Fibroblast of skin of right quadriceps (primary cell): ENCODE data around the gene METTL3.

Experiments used
- DNase-seq: peaks from one replicate; pipeline ENCODE4 v3.0.0-alpha.2; 2013

Gene METTL3

GRCh38 chr14:21526672-21527317, 15.7 kb upstream of the METTL3 start:
- no peak for DNase-seq

GRCh38 chr14:21525962-21526671, 15.0 kb upstream of the METTL3 start, which contains the start of gene SALL2:
SALL2 (minus strand) TSS chr14:21526346; CDS start chr14:21526127, 219 bp downstream.
- peak; percentile 70 for DNase-seq

GRCh38 chr14:21525571-21525961, 14.4 kb upstream of the METTL3 start:
- DNase-seq, result peak; percentile 25

GRCh38 chr14:21524575-21525490, 13.7 kb upstream of the METTL3 start:
- DNase-seq, result no peak

GRCh38 chr14:21523203-21523602, 12.1 kb upstream of the METTL3 start:
- no peak for DNase-seq

- peak; percentile 68 for DNase-seq
These were observed 10.4 kb upstream of the METTL3 start for GRCh38 chr14:21521501-21521900.

GRCh38 chr14:21520767-21521166, 9.6 kb upstream of the METTL3 start:
- DNase-seq, result no peak

GRCh38 chr14:21518725-21519124, 7.6 kb upstream of the METTL3 start:
- no peak for DNase-seq

- no peak for DNase-seq
These were observed 3.2 kb upstream of the METTL3 start for GRCh38 chr14:21514341-21514740.

GRCh38 chr14:21509432-21510143, 1.6 kb downstream of the METTL3 start:
- no peak for DNase-seq

- no peak for DNase-seq
These were observed 4.6 kb downstream of the METTL3 start for GRCh38 chr14:21506557-21506956.

GRCh38 chr14:21505012-21505553, 6.1 kb downstream of the METTL3 start:
- DNase-seq, result no peak

- no peak for DNase-seq
These were observed 7.8 kb downstream of the METTL3 start for GRCh38 chr14:21503376-21503775.

- DNase-seq, result no peak
These were observed 9.6 kb downstream of the METTL3 start for GRCh38 chr14:21501568-21501967.

- peak; percentile 37 for DNase-seq
These were observed 12.3 kb downstream of the METTL3 start for GRCh38 chr14:21498540-21499526.

- DNase-seq, result no peak
These were observed 14.7 kb downstream of the METTL3 start for GRCh38 chr14:21496453-21496852.

GRCh38 chr14:21494902-21495762, 16.0 kb downstream of the METTL3 start:
- DNase-seq, result peak; percentile 40

- DNase-seq, result peak; percentile 77
These were observed 24.5 kb downstream of the METTL3 start for GRCh38 chr14:21486640-21487087.

GRCh38 chr14:21476925-21477681, 34.0 kb downstream of the METTL3 start, which contains the start of the genes RAB2B and TOX4:
RAB2B (minus strand) TSS chr14:21476959; CDS start chr14:21476872, 87 bp downstream.
TOX4 (plus strand) TSS chr14:21477195; CDS start chr14:21477279, 84 bp downstream.
- peak; percentile 98 for DNase-seq
